Measurements from ENCODE around the gene KRTAP5-5. TPM values are rescaled to one million over a fixed set of nuclear protein-coding genes. Genes with fewer than 3 reads are reported as not detected.
"Not testable (repeated sequence)": the region's sequence is repeated elsewhere in the genome, so short reads cannot be mapped to it uniquely, and the experiment has no call there.

KRTAP5-5 gene
- polyA plus RNA-seq, 1 donor (not counting 4 experiments of a cell fraction or from before 2014, with no cell fraction given) = not detected

DNA sequence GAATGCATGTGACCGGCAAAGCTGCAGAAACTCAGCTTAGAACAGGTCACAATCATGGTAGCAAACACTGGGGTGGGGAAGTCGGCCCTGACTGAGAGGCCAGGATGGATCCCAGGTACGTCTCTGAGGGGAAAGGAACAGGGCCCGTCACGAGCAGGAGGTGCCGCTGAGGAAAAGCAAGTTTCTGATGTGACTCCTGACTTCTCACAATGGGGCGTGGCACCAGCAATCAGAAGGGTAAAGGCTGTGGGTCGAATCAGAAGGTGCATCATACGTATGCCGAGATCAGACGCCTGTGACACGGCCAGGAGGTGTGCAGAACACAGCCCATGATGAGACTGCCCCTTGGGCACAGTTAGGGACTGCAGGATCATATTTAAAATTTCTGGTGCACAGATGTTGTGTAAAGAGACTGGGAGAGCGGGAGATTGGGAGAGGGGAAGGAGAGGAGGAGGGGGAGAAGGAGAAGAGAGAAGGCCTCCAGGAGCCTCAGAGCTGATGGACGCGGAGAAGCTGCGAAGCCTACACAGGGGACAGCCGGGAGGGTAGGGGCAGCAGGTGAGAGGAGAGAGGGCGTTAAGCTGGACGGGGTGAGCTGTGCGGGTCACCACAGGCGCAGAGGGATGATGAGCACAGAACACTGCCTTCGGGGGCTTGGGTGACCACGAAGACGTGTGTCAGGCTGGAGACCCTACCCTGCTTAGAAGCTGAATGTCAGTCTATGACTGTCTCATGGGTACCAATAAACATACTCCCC lies 30.7 kb downstream of the KRTAP5-5 start:
- H3K4me2 ChIP-seq (ENCODE audit: control insufficient read depth, extremely low read depth, insufficient read depth, low read depth, low read length) = no peak overlapping the region
- H4K20me1 ChIP-seq (ENCODE audit: control insufficient read depth, extremely low read depth, insufficient read depth, low read length) = no peaks in the 10 kb centered on the region
- DNase-seq (ENCODE audit: low read depth, low spot score) = no peak
- no peaks in the 10 kb centered on the region for H3K9me1 ChIP-seq (ENCODE audit: control insufficient read depth, extremely low read depth, insufficient read depth, low read length)
- no peak for TF ChIP-seq EZH2 (IDR thresholded peaks at IDR 0.05; ENCODE audit: low read length)
- TF ChIP-seq, protein P1, sequence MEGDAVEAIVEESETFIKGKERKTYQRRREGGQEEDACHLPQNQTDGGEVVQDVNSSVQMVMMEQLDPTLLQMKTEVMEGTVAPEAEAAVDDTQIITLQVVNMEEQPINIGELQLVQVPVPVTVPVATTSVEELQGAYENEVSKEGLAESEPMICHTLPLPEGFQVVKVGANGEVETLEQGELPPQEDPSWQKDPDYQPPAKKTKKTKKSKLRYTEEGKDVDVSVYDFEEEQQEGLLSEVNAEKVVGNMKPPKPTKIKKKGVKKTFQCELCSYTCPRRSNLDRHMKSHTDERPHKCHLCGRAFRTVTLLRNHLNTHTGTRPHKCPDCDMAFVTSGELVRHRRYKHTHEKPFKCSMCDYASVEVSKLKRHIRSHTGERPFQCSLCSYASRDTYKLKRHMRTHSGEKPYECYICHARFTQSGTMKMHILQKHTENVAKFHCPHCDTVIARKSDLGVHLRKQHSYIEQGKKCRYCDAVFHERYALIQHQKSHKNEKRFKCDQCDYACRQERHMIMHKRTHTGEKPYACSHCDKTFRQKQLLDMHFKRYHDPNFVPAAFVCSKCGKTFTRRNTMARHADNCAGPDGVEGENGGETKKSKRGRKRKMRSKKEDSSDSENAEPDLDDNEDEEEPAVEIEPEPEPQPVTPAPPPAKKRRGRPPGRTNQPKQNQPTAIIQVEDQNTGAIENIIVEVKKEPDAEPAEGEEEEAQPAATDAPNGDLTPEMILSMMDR (optimal IDR thresholded peaks at IDR 0.05 in 1 of 3, IDR thresholded peaks at IDR 0.05 in 1 of 3, conservative IDR thresholded peaks at IDR 0.05 in 1 of 3; ENCODE audit: extremely low read depth in 1 of 3, insufficient read depth in 2 of 3, low read length in 3 of 3) = no peak
- H3K27ac ChIP-seq (ENCODE audit: control insufficient read depth, insufficient read depth, low read length) = no peak overlapping the region
- peaks cover 14% of the 10 kb centered on the region for H3K27me3 ChIP-seq (ENCODE audit: control insufficient read depth, extremely low read depth, insufficient read depth, low read length)
- no peaks in the 10 kb centered on the region for H3K79me2 ChIP-seq (ENCODE audit: control insufficient read depth, insufficient read depth, low read length)
- dilution Hi-C loops (cut with MboI; ENCODE audit: extremely low pct_ligation_motif_present, low sequenced_read_pairs) = no loop called here
- FAIRE-seq = no peak
- no peak overlapping the region for H3K4me3 ChIP-seq (ENCODE audit: control insufficient read depth in 2 of 3, extremely low read depth in 1 of 3, insufficient read depth in 2 of 3, low read depth in 1 of 3, low read length in 3 of 3)
- peaks cover 5% of the 10 kb centered on the region for H3K4me1 ChIP-seq (ENCODE audit: control insufficient read depth, extremely low read depth, insufficient read depth, low read length)
- H2AFZ ChIP-seq (ENCODE audit: control insufficient read depth, low read length) = no peak overlapping the region
- no peaks in the 10 kb centered on the region for H3K36me3 ChIP-seq (ENCODE audit: control insufficient read depth in 2 of 2, extremely low read depth in 1 of 2, insufficient read depth in 2 of 2, low read length in 2 of 2)
- H3K9me3 ChIP-seq (ENCODE audit: control insufficient read depth, low read depth, low read length) = no peaks in the 10 kb centered on the region
- no peak overlapping the region for H3K9ac ChIP-seq (ENCODE audit: control insufficient read depth, extremely low read depth, insufficient read depth, low read length)

DNA sequence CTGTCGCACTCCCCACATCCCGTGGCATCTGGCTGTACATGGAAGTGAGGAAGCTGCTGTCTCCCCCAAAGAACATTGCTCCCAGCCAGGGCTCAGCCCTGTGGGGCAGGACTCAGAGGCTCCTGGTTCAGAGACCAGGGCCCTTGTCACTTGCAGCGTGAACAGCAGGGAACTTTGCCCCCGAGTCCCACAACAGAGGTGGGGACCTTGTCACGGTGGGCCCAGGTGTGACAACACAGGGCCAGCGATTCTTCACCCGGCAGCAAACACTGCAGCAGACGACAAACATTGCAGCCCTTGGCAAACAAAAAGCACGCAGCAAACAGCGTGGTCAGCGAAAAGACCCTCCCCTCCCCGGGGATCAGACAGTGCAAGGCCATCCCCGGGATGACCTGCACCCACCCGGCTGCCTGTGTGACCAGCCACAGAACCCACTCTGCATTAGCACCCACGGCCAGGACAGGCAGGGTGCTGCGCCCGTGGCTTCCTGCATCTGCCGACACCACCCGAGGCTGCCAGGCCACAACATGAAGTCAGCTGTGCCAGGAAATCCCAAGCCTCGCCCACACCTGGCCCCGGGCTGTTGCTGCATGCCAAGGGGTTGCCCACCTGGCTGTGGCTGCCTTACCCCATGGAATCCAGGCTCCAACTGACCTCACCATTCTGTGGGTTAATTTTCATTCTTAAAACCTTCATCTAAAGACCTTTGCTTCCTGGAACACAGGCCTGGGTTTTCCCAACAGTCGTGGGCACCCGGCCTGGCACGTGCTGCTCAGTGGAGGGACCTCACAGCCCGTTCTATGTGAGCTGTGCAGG lies 32.1 kb downstream of the KRTAP5-5 start:
- H2AFZ ChIP-seq (ENCODE audit: control insufficient read depth, low read length); H3K9ac ChIP-seq (ENCODE audit: control insufficient read depth, extremely low read depth, insufficient read depth, low read length); H3K36me3 ChIP-seq (ENCODE audit: control insufficient read depth in 2 of 2, extremely low read depth in 1 of 2, insufficient read depth in 2 of 2, low read length in 2 of 2); H3K4me3 ChIP-seq (ENCODE audit: control insufficient read depth in 2 of 3, extremely low read depth in 1 of 3, insufficient read depth in 2 of 3, low read depth in 1 of 3, low read length in 3 of 3); DNase-seq (ENCODE audit: low read depth, low spot score); H3K9me3 ChIP-seq (ENCODE audit: control insufficient read depth, low read depth, low read length); H4K20me1 ChIP-seq (ENCODE audit: control insufficient read depth, extremely low read depth, insufficient read depth, low read length); H3K79me2 ChIP-seq (ENCODE audit: control insufficient read depth, insufficient read depth, low read length); dilution Hi-C loops (cut with MboI; ENCODE audit: extremely low pct_ligation_motif_present, low sequenced_read_pairs); H3K4me1 ChIP-seq (ENCODE audit: control insufficient read depth, extremely low read depth, insufficient read depth, low read length); H3K27ac ChIP-seq (ENCODE audit: control insufficient read depth, insufficient read depth, low read length); H3K9me1 ChIP-seq (ENCODE audit: control insufficient read depth, extremely low read depth, insufficient read depth, low read length); H3K4me2 ChIP-seq (ENCODE audit: control insufficient read depth, extremely low read depth, insufficient read depth, low read depth, low read length): not testable (repeated sequence)
- H3K27me3 ChIP-seq (ENCODE audit: control insufficient read depth, extremely low read depth, insufficient read depth, low read length) = peaks cover 14% of the 10 kb centered on the region
- peak; percentile 87 for FAIRE-seq

DNA sequence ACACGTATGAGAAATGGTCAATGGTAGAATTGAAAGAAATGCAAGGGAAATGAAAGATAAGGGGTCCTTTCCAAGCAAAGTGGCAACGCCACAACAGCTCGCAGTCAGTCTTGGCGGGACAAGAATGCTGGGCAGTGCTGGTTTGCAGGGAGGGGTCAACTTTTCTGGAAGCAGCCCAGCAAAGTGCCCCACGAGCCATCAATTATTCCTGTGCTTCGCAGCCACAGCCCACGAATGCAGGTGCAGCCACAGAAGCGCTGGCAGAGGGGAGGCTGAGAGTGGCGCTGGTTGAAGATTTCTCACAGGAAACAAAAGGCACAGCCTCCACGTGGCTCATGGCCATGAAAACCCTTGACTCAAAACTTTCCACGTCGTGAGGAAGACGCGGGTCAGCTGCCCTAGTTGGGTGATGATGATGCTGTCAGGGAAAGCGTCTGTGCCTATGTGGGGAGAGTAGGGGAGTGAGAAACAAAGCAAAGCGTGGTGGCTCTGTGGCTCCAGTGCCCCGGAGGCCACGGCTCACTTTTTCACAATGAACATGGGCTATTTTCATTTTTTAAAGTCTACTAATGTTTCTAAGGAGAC lies 33.2 kb downstream of the KRTAP5-5 start:
- FAIRE-seq; H3K9me1 ChIP-seq (ENCODE audit: control insufficient read depth, extremely low read depth, insufficient read depth, low read length); dilution Hi-C loops (cut with MboI; ENCODE audit: extremely low pct_ligation_motif_present, low sequenced_read_pairs): not testable (repeated sequence)

More for the DNA sequence above, 33.2 kb downstream of the KRTAP5-5 start:
- H3K9ac ChIP-seq (ENCODE audit: control insufficient read depth, extremely low read depth, insufficient read depth, low read length); H3K4me2 ChIP-seq (ENCODE audit: control insufficient read depth, extremely low read depth, insufficient read depth, low read depth, low read length); H3K4me3 ChIP-seq (ENCODE audit: control insufficient read depth in 2 of 3, extremely low read depth in 1 of 3, insufficient read depth in 2 of 3, low read depth in 1 of 3, low read length in 3 of 3); H3K4me1 ChIP-seq (ENCODE audit: control insufficient read depth, extremely low read depth, insufficient read depth, low read length); H2AFZ ChIP-seq (ENCODE audit: control insufficient read depth, low read length); H3K27ac ChIP-seq (ENCODE audit: control insufficient read depth, insufficient read depth, low read length); H3K36me3 ChIP-seq (ENCODE audit: control insufficient read depth in 2 of 2, extremely low read depth in 1 of 2, insufficient read depth in 2 of 2, low read length in 2 of 2); H3K9me3 ChIP-seq (ENCODE audit: control insufficient read depth, low read depth, low read length); H3K79me2 ChIP-seq (ENCODE audit: control insufficient read depth, insufficient read depth, low read length); DNase-seq (ENCODE audit: low read depth, low spot score); H4K20me1 ChIP-seq (ENCODE audit: control insufficient read depth, extremely low read depth, insufficient read depth, low read length): not testable (repeated sequence)
- peaks cover 18% of the 10 kb centered on the region for H3K27me3 ChIP-seq (ENCODE audit: control insufficient read depth, extremely low read depth, insufficient read depth, low read length)
